Tibial artery (tissue), 4 donors: ENCODE data around the gene CDK5RAP1.

ENCODE experiments used
- DNase-seq, 2 donors: peaks; one replicate each; pipeline ENCODE4 v3.0.0-alpha.2; 2019
- H3K27ac ChIP-seq, 2 donors: fragments of 200-600 bp; sonication (generic) in 1 of 2; 1 replicate in 1 of 2; 2 replicates in 1 of 2; pipeline ENCODE4 v1.5.1; 2018 to 2019; ENCODE audit warnings: mild to moderate bottlenecking in 1 of 2
- H3K27me3 ChIP-seq, 2 donors: fragments of 200-600 bp; sonication (generic) in 1 of 2; one replicate each; pipeline versions ENCODE4 v1.5.1 to v1.6.0; 2016 to 2019
- H3K36me3 ChIP-seq, 3 donors: fragments of 200-600 bp; sonication (generic) in 2 of 3; one replicate each; pipeline ENCODE4 v1.5.1; 2016 to 2019; ENCODE audit warnings: mild to moderate bottlenecking in 2 of 3
- H3K4me1 ChIP-seq, 4 donors: fragments of 200-600 bp; sonication (generic) in 2 of 4; 1 replicate in 3 of 4; 2 replicates in 1 of 4; pipeline ENCODE4 v1.5.1; 2016 to 2019
- H3K4me3 ChIP-seq, 2 donors: fragments of 200-600 bp; sonication (generic) in 1 of 2; 1 replicate in 1 of 2; 2 replicates in 1 of 2; pipeline ENCODE4 v1.5.1; 2018 to 2019; ENCODE audit warnings: mild to moderate bottlenecking in 2 of 2
- H3K9me3 ChIP-seq, 3 donors: fragments of 200-600 bp; sonication (generic) in 1 of 3; one replicate each; pipeline ENCODE4 v1.5.1; 2016 to 2019
- intact Hi-C: fragments of 100-400 bp; cut with DNase I; formaldehyde crosslinking; loops from one replicate; pipeline ENCODE4 v1.15.0; 2023; ENCODE audit warnings: low total_unique reads
- TF ChIP-seq, protein P1 (sequence below), 2 experiments: fragments of 200-600 bp in 1 of 2; fragments of 450-650 bp in 1 of 2; IDR thresholded peaks; one replicate each; pipeline ENCODE4 v1.5.1; 2017 to 2019; ENCODE audit warnings: antibody characterized with exemption in 2 of 2, mild to moderate bottlenecking in 1 of 2, moderate library complexity in 1 of 2

CDK5RAP1 gene

DNA sequence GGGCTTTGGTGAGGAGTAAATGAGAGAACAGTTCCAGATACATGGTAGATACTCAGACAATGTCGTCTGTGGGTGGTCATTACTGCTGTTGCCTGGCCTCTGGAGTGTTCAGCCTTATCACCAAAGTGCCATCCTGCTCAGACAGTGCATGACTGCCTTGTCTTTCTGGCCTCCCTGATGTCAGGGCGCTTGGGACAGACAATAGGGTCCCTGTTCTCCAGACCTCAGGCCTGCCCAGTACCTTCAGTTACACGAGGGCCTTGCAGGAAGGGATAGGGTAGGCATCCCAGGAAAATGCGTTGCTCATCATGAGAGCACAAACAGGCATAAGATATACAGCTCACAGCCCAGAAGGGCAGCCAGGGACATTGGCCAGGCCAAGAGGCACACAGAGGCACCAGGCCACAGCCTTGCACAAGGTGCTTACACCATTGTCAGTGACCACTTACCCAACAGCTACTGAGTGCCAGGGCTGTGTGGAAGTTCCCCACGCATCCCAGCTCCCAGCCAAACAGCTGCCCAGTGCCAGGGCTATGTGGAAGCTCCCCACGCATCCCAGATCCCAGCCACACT lies 90.9 kb downstream of the CDK5RAP1 start:
- intact Hi-C loops: no loop called here

DNA sequence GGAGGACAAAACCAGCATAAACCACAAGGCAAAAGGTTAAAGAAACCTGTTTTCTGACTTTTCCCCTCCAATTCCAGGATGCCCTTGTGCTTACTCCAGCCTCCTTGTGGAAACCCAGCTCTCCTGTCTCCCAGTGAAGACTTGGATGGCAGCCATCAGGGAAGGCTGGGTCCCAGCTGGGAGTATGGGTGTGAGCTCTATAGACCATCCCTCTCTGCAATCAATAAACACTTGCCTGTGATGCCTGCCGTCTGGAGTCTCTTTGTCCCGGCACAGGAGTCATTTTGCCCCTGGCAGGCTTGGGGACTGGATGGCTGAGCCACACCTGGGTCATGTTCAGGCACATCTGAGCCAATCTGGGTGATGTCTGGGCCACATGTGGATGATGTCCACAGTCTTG lies 91.7 kb downstream of the CDK5RAP1 start:
- peaks cover 0 to 16% of the 10 kb centered on the region in 2 donors for H3K27me3 ChIP-seq
- H3K9me3 ChIP-seq: no peaks in the 10 kb centered on the region
- DNase-seq: no peak
- H3K4me1 ChIP-seq: no peaks in the 10 kb centered on the region
- intact Hi-C loops: loop anchor here (10.0 kb wide), 1 partner anchor 515 kb away; no protein-coding TSS in a partner anchor
- H3K36me3 ChIP-seq: no peaks in the 10 kb centered on the region
- TF ChIP-seq, protein P1, sequence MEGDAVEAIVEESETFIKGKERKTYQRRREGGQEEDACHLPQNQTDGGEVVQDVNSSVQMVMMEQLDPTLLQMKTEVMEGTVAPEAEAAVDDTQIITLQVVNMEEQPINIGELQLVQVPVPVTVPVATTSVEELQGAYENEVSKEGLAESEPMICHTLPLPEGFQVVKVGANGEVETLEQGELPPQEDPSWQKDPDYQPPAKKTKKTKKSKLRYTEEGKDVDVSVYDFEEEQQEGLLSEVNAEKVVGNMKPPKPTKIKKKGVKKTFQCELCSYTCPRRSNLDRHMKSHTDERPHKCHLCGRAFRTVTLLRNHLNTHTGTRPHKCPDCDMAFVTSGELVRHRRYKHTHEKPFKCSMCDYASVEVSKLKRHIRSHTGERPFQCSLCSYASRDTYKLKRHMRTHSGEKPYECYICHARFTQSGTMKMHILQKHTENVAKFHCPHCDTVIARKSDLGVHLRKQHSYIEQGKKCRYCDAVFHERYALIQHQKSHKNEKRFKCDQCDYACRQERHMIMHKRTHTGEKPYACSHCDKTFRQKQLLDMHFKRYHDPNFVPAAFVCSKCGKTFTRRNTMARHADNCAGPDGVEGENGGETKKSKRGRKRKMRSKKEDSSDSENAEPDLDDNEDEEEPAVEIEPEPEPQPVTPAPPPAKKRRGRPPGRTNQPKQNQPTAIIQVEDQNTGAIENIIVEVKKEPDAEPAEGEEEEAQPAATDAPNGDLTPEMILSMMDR (IDR thresholded peaks at IDR 0.05): no peak
- no peak overlapping the region for H3K4me3 ChIP-seq
- no peak overlapping the region for H3K27ac ChIP-seq

More for the DNA sequence above, 90.9 kb downstream of the CDK5RAP1 start:
- Histone ChIP-seq H3K9me3 (no peaks in the 10 kb centered on the region), H3K4me3 (no peak overlapping the region), H3K4me1 (no peaks in the 10 kb centered on the region), H3K27ac (no peak overlapping the region), H3K36me3 (no peaks in the 10 kb centered on the region), H3K27me3 (peaks cover 0 to 20% of the 10 kb centered on the region in 2 donors)
- no peak for DNase-seq
- TF ChIP-seq, protein P1 (IDR thresholded peaks at IDR 0.05): no peak
